NCI-H524 treated with DMSO at 0.1 percent for 48 hours (cell line): ENCODE data around the gene FAM131B.

ENCODE experiments used
- DNase-seq: peaks from one replicate; lab custom pipeline; 2025; lab: John Stamatoyannopoulos, UW

Gene FAM131B

DNA sequence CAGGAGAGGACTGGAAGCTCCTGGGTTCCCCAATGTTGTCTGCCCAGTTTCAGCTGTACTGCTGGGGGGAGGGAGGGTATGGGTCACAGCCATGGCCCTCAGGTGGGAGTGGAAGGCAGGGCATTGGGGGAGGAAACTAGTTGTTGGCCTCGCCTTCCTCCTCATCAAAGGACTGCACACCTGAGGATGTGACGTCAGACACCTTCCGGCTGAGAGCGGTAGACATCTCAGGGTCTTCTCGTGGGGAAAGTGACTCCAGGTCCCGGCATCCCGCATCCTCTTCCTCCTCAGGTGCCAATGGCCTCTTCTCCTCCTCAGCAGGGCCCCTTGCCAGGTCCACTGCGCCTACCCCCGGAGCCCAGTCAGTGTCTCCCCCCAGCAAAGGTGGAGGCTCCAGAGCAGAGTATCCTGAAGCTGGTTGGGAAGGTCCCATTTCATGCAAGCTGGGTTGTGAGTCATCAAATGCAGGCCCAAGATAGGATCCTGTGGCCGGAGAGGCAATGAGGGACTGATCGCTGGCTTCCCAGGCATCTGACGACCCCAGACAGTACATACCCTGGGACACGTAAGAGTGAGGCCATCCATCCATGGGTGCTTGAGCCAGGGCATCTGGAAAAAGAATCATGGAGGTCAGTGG lies 6.0 kb downstream of the FAM131B start:
- no peak for DNase-seq

DNA sequence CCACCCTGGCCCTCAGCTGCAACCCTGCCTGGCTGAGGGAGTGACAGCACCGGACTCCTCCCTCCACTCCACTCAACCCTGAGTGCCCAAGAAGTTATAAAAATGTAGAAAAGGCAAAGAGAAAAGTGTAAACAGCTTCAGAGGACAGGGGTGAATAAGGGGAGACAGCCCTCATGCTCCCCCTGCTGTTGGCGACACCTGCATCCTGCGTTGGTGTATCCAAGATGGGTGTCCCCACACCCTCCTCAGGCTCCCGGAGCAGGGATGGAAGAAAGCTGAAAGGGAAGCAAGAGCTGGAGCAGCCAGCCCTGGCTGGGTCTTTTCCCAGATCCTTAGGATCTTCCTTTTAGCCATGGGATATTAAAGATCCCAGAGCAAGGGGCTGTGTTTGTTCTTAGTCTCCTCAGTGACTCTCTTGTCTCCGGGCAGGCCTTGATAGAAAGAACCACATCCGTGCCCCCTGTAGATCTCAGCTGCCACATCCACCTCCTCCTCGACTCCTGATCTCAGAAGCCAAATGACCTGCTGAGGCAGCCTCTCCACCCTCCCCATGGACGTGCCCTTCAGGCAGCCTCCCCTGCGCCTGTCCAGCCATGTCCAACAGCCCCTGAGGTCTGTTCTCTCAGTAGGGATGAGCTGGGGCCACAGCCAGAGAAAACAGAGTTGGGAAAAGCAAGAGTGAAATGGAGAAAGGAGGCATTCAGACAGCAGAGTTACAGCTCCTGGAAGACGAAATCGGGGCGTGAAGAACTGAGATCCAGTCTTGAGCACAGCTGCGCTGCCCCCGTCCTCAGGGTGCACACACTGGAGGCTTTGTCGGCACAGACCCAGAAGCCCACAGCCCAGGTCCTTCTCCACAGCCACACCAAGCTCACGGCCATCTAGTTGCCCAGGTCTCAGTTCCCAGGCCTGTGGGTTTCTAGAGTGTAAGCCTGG lies 6.8 kb downstream of the FAM131B start:
- no peak for DNase-seq

DNA sequence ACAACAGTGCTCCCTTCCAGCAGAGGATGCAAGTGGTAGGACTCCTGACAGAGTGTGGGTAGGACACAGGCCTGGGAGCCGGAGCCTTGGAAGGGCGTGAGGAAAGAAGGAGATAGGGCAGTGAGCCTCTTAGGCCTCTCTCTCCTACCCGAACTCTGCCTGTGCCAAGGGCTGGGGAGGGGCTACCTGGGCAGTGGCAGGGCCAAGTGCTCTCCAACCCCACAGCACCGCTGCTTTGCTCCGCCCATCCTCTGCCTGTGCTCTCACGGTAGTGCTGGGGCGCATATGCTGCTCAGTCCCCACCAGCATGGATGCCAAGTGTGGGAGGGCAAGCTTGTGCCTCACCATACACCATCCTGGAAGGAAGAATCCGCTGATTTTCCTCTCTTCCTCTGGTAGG lies 7.5 kb downstream of the FAM131B start:
- no peak for DNase-seq

DNA sequence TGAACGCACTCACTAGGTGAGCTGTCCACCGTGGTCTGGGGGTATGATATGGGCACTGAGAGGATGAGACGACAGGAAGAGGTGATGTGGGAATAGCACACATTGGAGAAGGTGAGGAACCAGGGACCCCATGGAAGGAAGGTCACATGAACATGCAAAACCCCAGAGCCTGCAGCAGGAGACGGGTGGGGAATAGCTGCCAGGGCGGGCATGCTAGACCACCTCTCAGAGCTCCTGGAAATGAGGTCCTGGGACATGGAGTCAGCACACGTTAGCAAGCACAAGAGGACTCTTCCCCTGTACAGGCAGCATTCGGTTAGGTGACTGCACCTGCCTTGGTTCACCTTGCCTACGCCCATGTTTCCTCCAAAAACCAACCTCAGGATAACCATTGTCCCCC lies 8.1 kb downstream of the FAM131B start:
- DNase-seq, result no peak

DNA sequence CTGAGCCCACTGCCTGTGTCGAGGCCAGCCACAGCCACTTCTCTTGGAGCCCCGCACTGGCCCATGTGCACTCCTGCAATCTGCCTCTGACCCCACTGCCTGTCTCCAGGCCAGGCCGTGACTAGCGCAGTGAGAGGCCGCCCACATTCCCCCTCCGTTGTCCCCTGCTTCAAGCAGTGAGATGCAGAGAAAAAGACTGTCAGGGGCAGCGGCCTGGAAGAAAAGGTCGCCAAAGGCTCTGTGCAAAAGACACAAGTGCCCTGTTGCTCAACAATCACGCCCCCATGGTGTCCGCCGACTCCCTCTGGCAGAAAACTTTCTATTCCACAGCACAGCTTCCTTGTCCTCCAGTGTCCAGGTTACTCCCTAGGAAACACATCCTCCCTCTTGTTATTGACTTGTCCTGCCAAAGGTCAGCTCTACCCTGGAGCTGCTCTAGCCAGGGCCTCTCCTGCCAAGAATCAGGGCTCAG lies 9.9 kb downstream of the FAM131B start:
- no peak for DNase-seq

DNA sequence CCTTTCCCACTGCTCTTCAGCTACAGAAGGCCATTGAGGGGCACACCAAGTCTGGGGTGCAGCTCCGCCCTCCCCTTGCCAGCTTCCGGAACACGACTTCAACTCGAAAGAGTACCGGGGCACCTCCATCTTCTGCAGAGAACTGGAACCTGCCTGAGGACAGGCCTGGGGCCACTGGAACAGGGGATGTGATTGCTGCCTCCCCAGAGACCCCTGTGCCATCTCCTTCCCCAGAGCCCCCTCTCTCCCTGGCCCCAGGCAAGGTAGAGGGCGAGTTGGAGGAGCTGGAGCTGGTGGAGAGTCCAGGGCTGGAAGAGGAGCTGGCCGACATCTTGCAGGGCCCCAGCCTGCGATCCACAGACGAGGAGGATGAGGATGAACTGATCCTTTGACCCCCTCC lies 10.9 kb downstream of the FAM131B start:
- DNase-seq, result no peak

DNA sequence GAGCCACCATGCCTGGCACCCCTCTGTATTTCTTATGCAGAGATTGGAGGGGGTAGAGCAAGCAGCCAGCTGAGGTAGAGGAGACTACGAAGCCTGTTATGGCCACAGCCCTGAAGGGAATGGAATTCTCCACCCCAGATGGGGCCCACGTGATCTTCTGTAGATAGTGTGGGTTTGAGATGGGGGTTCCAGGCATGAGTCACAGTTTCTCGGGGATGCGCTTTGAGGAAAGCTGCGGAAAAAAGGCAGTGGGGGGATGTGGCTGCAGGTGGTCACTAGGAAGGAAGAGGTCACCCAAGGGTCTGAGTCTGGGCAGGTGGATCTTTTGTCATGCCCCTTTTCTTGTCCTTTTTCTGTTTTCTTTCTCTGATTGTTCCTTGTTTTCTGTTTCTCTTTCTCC lies 11.5 kb downstream of the FAM131B start:
- DNase-seq, result no peak

DNA sequence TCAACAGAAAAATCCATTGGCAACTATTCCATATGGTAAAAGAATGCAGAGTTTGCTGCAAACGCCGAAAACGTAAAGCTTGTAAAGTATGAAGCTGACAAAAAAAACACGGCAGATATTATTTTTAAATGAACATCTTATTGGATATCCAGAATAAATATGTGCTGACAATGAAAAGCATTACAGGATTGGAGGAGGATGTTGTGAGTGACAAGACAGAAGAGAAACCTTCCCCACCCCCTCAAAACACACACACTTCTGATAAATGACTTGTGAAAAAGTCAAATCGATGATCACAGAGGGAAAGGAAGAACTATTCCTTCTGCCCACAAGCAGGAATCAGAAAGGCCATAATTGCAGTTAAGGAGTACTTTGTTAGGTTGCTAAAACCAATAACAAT lies 14.6 kb downstream of the FAM131B start:
- no peak for DNase-seq

DNA sequence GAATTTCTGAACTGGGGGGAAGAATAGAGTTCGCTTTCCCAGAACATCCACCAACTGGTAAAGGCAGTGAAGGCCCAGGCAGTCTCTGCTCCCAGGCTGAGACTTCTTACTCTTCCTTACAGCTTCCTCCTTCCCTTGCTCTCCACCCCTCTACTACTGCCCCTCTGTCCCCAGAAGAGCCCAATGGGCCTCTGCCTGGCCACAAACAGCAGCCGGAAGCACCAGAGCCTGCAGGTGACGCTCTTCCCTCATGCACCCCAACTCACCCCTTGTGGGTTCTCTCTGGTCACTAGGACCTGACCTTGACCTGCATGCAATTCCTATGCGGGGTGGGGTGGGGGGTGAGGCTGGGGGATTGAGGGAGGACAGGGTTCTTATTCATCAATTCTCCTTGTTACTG lies 16.5 kb downstream of the FAM131B start:
- DNase-seq, result no peak

DNA sequence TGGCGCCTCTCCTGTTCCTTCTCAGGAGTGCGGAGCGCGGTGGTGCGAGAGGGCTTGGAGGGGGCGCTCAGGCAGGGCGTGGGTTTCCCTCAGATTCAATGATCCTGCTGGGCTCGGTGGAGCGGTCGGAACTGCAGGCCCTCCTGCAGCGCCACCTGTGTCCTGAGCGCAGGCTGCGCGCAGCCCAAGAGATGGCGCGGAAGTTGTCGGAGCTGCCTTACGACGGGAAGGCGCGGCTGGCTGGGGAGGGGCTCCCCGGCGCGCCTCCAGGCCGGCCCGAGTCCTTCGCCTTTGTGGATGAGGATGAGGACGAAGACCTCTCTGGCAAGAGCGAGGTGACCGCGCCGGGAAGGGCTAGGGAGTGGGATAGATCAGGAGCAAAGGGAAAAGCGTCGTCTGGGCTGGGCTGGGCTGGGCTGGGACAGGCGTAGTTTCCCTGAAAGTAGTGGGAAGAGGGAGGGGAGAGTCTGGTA lies 17.0 kb downstream of the FAM131B start:
- DNase-seq, result peak; percentile 45

DNA sequence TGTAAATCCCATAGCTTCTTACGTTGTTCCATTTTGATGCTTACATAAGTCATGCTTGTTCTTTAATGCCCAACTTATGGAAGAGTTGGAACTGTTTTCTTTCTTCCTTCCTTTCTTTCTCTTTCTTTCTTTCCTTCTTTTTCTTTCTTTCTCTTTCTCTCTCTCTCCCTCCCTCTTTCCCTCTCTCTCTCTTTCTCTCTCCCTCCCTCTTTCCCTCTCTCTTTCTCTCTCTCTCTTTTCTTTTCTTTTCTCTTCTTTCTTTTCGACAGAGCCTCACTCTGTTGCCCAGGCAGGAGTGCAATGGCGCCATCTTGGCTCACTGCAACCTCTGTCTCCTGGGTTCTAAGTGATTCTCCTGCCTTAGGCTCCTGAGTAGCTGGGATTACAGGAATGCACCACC lies 18.9 kb downstream of the FAM131B start:
- DNase-seq, result no peak

DNA sequence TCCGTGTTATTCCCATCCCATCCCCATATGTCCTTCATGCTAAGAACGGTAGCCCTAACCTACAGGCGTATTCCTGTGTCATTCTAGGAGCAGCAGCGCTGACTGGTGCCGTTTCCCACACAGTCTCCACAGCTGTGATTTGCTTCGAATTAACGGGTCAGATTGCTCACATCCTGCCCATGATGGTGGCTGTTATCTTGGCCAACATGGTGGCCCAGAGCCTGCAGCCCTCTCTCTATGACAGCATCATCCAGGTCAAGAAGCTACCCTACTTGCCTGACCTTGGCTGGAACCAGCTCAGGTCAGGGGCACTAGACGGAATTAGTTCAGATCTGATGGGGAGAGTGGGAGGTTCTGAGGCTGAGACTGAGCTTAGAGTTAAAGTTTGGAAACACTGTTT lies 20.7 kb downstream of the FAM131B start:
- DNase-seq, result no peak

DNA sequence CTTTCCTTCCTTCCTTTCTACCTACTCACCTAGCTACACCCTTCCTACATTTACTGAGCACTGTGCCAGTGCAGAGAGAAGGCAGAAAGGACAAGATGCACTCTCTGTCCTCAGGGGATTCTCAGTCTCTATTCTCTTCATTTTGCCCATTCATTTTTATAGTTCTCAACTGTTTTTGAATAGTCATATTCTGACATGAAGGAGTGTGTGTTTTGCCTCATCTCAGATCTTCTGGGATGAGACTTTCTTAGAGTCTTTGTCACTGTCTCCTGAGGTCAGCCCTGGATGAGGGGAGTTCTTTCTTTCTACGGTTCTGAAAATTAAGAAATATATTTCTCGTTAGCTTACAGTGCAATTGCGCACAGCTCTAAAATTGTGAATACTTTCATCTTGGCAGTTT lies 25.3 kb downstream of the FAM131B start:
- no peak for DNase-seq

DNA sequence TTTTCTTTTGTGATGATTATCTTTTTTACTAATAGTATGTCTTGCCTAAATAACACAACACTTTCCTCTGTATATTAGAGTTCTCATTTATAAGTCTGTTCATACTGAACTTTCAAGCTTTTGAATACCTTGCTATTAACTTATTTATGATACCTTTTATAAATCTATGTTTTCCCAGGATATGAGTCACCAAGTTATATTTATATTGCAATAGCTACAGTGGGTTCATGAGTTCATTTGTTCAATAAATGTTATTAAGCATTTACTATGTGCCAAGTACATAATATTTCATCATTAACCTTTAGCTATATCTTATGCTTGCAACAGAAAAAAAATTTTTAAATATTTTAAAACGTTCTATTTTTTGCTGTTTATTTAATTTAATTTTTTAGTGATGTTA lies 28.3 kb downstream of the FAM131B start:
- no peak for DNase-seq

DNA sequence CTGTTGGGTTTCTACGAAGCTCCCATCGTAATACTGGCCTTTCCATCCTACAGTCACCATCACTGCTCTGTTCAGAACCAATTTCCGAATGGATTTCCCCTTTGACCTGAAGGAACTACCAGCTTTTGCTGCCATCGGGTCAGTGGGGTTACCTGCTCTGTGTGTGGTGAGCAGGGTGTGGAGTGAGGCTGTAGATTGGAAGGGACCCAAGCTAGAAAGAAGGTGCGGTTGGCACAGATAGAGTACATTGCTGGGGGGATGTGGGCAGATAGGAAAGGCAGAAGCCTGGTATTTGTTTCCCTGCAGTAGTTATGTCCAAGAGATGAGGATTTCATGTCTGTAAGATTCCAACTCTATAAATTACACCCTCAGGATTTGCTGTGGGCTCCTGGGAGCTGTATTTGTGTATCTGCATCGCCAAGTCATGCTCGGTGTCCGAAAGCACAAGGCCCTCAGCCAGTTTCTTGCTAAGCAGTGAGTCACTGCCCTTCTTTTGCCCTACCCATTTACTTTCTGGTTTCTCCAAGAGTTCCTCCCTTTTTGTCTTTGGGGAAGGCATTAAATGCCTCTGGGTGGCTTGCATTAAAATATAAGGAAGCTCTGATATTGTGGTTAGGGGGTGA lies 31.2 kb downstream of the FAM131B start:
- no peak for DNase-seq

DNA sequence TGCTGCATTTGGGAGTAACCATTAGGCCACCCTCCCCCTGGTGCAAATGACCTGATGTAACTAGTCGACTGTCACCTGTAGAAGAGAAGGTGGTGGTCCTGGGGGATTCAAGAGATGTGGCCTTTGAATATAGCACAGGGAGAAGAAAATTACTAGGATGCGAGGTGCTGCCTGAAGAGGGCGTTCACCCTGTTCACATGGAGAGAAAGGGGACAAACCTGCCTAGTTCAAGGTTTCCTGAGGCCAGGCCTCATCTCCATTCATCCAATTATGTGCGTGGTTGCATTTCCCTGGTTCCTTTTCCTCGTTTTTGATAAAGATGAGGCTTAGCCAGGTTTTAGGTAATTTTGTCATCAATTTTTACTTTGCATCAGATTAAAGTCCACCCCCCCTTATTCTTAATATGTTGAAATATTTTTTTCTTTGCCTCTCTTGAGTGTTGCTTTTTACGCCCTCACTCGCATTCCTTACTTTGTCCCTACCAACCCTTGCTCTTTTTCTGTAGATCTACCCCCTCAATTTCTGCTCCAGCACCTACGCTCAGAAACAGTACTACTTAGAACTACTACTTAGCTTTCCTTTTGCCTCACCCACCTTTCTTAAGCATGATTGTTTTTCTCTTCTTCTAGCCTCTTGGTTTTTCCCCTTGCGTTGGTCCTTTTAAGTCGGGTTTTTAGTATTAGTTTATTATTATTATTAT lies 32.9 kb downstream of the FAM131B start:
- DNase-seq, result no peak

DNA sequence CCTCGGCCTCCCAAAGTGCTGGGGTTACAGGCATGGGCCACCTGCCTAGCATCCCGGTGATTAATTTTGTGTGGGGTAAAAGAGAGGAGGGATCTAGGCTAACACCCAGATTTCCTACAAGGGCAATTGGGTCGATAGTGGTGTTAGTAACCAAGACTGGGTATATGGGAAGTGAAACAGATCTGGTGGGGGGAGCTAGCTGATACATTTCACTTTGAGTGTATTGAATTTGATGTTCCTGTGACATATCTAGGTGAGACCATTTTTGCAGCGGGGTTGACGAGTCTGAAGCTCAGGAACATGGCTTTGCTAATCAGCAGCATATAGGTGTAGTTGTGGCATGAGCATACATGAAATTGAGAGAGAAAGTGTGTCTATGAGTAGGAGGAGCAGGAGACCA lies 34.6 kb downstream of the FAM131B start:
- no peak for DNase-seq

DNA sequence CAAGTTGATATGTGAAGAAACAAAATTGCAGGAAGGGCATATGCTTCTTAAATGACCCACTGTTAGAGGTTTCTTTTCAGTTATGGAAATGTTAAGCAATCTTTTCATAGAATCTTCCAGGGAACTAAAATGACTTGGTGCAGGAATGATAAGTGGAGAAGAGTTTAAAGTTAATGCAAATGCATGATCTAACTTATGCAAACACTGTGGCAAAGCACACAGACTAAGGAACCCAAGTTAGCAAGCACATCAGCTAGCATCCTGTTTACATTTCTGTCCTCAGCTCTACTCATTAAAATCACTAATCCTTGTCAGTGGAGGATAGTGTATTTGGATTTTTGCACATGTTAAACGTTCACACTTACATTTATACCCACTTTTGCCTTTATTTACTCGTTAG lies 37.3 kb downstream of the FAM131B start:
- DNase-seq, result no peak

DNA sequence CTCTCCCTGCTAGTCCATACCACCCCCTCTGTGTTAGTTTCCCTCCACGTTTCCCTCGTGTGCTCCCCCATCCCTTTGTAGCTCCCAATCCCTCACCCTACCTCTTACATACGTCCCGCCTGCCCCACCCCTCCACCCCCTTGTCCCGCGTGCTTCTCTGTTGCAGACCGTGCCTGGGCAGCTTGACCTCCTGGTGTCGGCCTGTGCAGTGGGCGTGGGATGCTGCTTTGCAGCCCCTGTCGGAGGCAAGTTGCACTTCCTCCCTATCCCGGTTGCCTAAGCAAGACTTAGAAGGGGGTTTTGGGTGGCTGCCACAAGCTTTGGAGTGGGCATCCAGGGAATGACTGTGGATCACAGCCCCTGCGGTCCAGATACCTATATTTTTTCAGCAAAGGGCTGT lies 38.9 kb downstream of the FAM131B start:
- DNase-seq, result no peak

DNA sequence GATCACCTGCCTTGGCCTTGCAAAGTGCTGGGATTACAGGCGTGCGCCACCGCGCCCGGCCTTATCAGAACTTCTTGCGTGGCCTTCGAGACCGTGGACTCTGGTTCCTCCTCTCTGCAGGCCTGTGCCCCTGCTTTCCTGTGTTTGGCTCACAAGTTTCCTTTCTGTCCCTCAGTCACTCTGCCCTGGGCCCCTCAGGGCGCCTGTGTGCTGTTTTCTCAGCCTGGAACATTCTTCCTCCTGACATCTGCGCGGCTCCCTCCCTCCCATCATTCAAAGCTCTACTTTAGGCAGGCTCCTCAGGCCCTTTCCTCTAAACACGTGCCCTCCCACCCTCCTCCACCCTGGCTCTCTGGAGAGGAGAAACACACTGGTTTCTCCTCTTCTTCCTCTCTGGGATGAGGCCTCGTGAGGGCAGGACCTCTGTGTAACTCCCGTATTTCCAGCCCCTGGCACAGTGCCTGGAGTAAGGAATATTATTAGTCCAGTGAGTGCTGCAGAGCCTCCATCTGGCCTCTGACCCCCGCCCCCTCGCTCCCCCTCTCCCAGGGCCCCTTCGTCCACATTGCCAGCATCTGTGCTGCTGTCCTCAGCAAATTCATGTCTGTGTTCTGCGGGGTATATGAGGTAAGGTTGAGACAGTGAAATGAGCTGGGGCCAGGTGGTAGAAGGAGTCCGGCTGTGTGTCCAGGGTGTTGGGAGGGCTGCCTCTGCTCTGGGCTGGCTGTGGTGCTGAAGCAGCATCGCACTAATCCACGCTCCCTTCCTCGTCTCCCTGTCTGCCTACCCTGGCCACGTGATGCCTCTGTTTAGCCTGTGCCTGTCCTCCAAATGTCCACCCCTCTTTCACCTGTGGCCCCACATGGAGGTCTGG lies 39.5 kb downstream of the FAM131B start:
- no peak for DNase-seq

DNA sequence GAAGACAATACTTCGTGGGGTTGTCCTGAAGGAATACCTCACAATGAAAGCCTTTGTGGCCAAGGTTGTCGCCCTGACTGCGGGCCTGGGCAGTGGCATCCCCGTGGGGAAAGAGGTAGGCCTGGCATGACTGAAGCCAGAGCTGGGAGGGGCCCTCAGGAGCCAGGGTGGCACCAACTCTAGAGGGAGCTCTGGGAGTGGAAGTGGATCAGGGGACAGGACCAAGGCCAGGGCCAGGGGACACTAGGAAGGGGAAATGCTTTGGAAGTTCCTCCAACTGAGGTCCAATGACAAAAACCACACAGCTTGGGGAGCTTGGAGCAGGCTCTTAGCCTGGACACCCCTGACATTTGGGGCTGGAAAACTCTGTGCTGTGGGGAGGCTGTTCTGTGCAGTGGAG lies 40.8 kb downstream of the FAM131B start:
- no peak for DNase-seq
